Vagina (tissue), 2 donors: ENCODE data around the gene TGFBR2. TPM values are rescaled to one million over a fixed set of nuclear protein-coding genes. Genes with fewer than 3 reads are reported as not detected.

Experiments
- DNase-seq, 2 donors: peaks; one replicate each; pipeline ENCODE4 v3.0.0-alpha.2; 2017; ENCODE audit errors: extremely low spot score in 2 of 2
- H3K27ac ChIP-seq: fragments of 200-600 bp; sonication (generic); one replicate; pipeline ENCODE4 v1.5.1; 2019
- H3K27me3 ChIP-seq: fragments of 200-600 bp; sonication (generic); one replicate; pipeline ENCODE4 v1.5.1; 2019
- H3K36me3 ChIP-seq, 2 donors: fragments of 200-600 bp; sonication (generic); one replicate each; pipeline ENCODE4 v1.5.1; 2017 to 2019
- H3K4me1 ChIP-seq: fragments of 200-600 bp; sonication (generic); one replicate; pipeline ENCODE4 v1.5.1; 2019
- H3K4me3 ChIP-seq, 2 donors: fragments of 200-600 bp; sonication (generic); 1 replicate in 1 of 2; 2 replicates in 1 of 2; pipeline ENCODE4 v1.5.1; 2016 to 2019
- H3K9me3 ChIP-seq: fragments of 200-600 bp; sonication (generic); one replicate; pipeline ENCODE4 v1.5.1; 2019
- POLR2A ChIP-seq, 2 donors: fragments of 450-650 bp; IDR thresholded peaks; one replicate each; pipeline ENCODE4 v1.6.1; 2017; ENCODE audit warnings: antibody characterized with exemption in 2 of 2, mild to moderate bottlenecking in 2 of 2, moderate library complexity in 2 of 2
- POLR2AphosphoS5 ChIP-seq, 2 donors: sonication (generic); formaldehyde crosslinking; IDR thresholded peaks; one replicate each; pipeline ENCODE4 v1.9.0; 2017; ENCODE audit warnings: antibody characterized with exemption in 2 of 2, mild to moderate bottlenecking in 2 of 2, low read depth in 1 of 2; ENCODE audit not compliant: insufficient read depth in 1 of 2
- intact Hi-C: fragments of 100-400 bp; cut with DNase I; formaldehyde crosslinking; loops from one replicate; pipeline ENCODE4 v1.15.1; 2023
- total RNA-seq: library from RNA; depleted of rRNA; stranded (reverse); fragments of >200 nt; gene quantifications from one replicate; pipeline ENCODE4 v1.2.3, GENCODE V29; 2016
- TF ChIP-seq, protein P1 (sequence below), 3 experiments: fragments of 450-650 bp in 2 of 3; fragments of 200-600 bp in 1 of 3; sonication (generic) in 1 of 3; IDR thresholded peaks; one replicate each; pipeline ENCODE4 v1.5.1; 2017 to 2019; ENCODE audit warnings: antibody characterized with exemption in 3 of 3, mild to moderate bottlenecking in 2 of 3, moderate library complexity in 2 of 3

Gene TGFBR2
- total RNA-seq, 1 donor from 2014 or later, result 176 TPM

DNA sequence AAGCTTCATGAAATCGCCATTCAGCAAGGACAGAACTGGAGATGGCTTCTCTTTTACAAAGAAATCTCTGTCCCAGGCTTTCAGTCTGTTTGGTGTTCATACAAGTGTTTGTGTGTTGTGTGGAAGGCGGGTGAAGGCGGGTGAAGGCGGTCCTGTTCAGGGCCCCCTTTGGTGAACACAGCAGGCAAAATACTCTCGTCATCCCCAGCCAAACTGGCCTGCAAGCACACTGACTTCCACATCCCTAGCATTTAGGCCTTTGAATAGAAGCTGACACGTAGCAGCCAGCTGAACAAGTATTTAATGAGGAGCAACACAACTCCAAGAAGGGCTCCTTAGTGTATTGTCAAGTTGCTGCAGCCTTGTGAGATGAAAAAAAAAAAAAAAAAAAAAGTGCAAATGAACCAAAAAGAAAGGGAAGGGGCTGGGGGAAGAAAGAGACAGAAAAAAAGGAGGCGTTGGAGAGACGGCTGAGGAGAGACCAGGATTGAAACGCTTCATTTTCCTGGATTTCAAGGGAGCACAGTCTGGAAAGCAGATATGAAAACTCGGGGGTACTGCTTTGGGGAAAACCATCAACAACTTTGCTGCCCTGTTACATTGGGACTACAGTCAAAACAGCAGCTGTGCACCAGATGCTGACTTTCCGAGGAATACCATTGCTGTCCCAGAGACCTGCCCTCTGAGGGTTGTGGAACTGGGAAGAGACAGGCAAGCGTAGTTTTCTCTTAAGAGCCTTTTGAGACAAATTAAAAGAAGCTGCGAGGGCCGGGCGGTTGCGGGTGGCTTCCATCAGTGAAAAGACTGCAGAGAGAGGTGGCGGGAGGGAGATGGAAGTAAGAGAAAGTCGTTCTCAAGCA lies 74.6 kb downstream of the TGFBR2 start:
- Histone ChIP-seq H3K27me3 (no peaks in the 10 kb centered on the region), H3K4me3 (no peak overlapping the region), H3K27ac (peak overlapping the region; percentile 75), H3K4me1 (peaks cover 96% of the 10 kb centered on the region), H3K36me3 (peaks cover 0 to 29% of the 10 kb centered on the region in 2 donors), H3K9me3 (no peaks in the 10 kb centered on the region)
- TF ChIP-seq, protein P1, sequence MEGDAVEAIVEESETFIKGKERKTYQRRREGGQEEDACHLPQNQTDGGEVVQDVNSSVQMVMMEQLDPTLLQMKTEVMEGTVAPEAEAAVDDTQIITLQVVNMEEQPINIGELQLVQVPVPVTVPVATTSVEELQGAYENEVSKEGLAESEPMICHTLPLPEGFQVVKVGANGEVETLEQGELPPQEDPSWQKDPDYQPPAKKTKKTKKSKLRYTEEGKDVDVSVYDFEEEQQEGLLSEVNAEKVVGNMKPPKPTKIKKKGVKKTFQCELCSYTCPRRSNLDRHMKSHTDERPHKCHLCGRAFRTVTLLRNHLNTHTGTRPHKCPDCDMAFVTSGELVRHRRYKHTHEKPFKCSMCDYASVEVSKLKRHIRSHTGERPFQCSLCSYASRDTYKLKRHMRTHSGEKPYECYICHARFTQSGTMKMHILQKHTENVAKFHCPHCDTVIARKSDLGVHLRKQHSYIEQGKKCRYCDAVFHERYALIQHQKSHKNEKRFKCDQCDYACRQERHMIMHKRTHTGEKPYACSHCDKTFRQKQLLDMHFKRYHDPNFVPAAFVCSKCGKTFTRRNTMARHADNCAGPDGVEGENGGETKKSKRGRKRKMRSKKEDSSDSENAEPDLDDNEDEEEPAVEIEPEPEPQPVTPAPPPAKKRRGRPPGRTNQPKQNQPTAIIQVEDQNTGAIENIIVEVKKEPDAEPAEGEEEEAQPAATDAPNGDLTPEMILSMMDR (IDR thresholded peaks at IDR 0.05), result no peak
- TF ChIP-seq POLR2A (IDR thresholded peaks at IDR 0.05), result no peak
- no peak for TF ChIP-seq POLR2AphosphoS5 (IDR thresholded peaks at IDR 0.05; ENCODE audit: insufficient read depth in 1 of 2, low read depth in 1 of 2)
- DNase-seq, result no peak
- intact Hi-C loops, result loop anchor here (10.0 kb wide), 1 partner anchor 66 kb away; no protein-coding TSS in a partner anchor

DNA sequence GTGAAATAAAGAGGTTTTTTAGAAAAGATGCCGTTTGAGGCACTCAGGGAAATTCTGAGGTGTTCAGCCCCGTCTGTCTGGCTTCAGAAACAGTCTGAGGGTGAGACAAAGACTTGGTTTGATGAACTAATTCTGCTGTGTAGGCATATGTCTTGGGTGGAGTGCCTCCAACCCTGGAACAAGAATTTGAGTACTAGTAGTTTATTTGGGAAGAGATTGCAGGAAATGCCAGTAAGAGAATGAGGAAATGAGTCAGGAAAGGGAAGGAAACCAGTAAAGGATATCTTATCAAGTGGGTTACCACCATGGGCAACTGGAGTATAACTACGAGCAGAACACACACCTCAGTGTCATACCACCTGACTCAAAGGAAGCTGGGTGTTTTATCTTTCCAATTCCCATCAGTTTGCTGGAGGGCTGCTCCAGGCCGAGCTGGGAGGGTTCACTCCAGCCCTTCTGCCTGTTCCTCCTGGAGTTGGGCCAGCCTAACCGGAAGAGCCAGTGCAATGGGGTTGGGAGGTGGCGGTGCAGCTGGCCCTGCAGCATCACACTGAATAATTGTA lies 75.3 kb downstream of the TGFBR2 start:
- peaks cover 0 to 23% of the 10 kb centered on the region in 2 donors for H3K36me3 ChIP-seq
- TF ChIP-seq POLR2A (IDR thresholded peaks at IDR 0.05) (no peak), POLR2AphosphoS5 (IDR thresholded peaks at IDR 0.05; ENCODE audit: insufficient read depth in 1 of 2, low read depth in 1 of 2) (peak; percentile 77 to 84)
- TF ChIP-seq, protein P1 (IDR thresholded peaks at IDR 0.05), result no peak
- no peak overlapping the region for H3K4me3 ChIP-seq
- no peaks in the 10 kb centered on the region for H3K27me3 ChIP-seq
- H3K27ac ChIP-seq, result peak overlapping the region; percentile 75
- H3K4me1 ChIP-seq, result peaks cover 93% of the 10 kb centered on the region
- H3K9me3 ChIP-seq, result no peaks in the 10 kb centered on the region
- intact Hi-C loops, result loop anchor here (10.0 kb wide), 1 partner anchor 67 kb away; no protein-coding TSS in a partner anchor
- DNase-seq, result no peak

DNA sequence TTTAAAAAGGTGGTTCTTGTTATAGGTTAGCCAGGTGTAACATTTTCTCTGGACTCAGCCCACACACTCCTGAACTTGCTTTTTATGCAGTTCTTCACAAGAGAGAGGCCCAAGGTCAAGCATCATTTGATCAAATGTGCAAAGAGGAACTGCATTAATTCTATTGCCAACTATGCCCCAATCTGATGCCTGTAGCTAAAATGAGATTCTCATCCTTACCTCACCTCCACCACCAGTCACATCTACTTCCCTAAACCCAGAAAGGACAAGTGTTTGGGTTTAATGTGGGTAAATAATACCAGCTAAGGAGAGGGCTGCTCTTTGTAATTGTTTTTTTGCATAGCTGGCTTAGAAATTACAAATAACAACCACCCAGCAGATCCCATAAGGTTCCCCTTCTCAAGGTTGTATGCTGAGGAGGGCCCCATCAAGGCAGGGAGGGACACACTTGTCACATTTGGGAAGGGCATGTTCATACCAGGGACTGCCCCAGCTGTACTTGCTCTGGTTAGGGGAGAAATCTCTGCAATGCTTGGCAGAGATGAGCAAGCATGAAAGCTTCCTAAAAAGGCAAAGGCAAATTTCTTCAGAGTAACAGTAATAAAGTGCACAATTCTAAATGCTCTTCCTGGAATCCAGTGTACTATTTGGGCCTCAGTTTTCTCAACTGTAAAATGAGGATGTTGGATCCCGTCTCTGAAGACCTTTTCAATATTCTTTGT lies 76.2 kb downstream of the TGFBR2 start:
- no peaks in the 10 kb centered on the region for H3K9me3 ChIP-seq
- no peak for DNase-seq
- H3K4me1 ChIP-seq, result peaks cover 90% of the 10 kb centered on the region
- H3K4me3 ChIP-seq, result no peak overlapping the region
- H3K27me3 ChIP-seq, result no peaks in the 10 kb centered on the region
- no peak for TF ChIP-seq POLR2A (IDR thresholded peaks at IDR 0.05)
- no peak for TF ChIP-seq POLR2AphosphoS5 (IDR thresholded peaks at IDR 0.05; ENCODE audit: insufficient read depth in 1 of 2, low read depth in 1 of 2)
- TF ChIP-seq, protein P1 (IDR thresholded peaks at IDR 0.05), result no peak
- peaks cover 0 to 22% of the 10 kb centered on the region in 2 donors for H3K36me3 ChIP-seq
- peak overlapping the region; percentile 75 for H3K27ac ChIP-seq
- intact Hi-C loops, result loop anchor here (10.0 kb wide), 1 partner anchor 68 kb away; no protein-coding TSS in a partner anchor

DNA sequence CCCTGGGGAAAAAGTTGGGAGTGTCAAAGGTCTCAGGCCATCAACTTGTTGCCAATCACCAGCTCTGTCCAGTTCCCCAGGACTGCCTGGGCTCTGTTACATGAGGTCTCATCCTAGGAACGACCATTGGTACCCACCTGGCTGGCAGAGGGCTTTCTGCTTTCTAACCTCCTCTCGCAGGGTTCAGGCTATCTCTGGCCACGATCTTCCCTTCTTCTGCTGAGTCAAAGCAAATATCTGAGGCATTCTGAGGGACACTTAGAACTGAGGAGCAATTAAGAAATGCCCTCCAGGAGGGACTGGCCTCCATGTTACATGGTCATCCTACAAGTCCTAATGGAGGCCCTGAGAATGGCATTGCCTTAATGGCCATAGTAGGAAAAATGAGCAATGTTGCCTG lies 77.4 kb downstream of the TGFBR2 start:
- no peak overlapping the region for H3K4me3 ChIP-seq
- H3K9me3 ChIP-seq, result no peaks in the 10 kb centered on the region
- intact Hi-C loops, result loop anchor here (10.0 kb wide), 1 partner anchor 69 kb away; no protein-coding TSS in a partner anchor
- no peak for DNase-seq
- H3K36me3 ChIP-seq, result peaks cover 0 to 10% of the 10 kb centered on the region in 2 donors
- TF ChIP-seq, protein P1 (IDR thresholded peaks at IDR 0.05), result no peak
- TF ChIP-seq POLR2AphosphoS5 (IDR thresholded peaks at IDR 0.05; ENCODE audit: insufficient read depth in 1 of 2, low read depth in 1 of 2) (no peak), POLR2A (IDR thresholded peaks at IDR 0.05) (no peak)
- no peaks in the 10 kb centered on the region for H3K27me3 ChIP-seq
- H3K27ac ChIP-seq, result peak overlapping the region; percentile 46
- H3K4me1 ChIP-seq, result peaks cover 93% of the 10 kb centered on the region
